Measurements from ENCODE around the gene DUSP12.

Gene DUSP12

GRCh38 chr1:161733526-161733925 lies 16.1 kb upstream of the DUSP12 start:
- peak; percentile 58 for DNase-seq (ENCODE audit: low read depth)
- in situ Hi-C loops (cut with HindIII; ENCODE audit: low sequenced_read_pairs), result loop anchor here (25.0 kb wide), 1 partner anchor 521 kb away; the partner anchor contains the start of genes APOA2, FCER1G and NDUFS2
- no peak for TF ChIP-seq CTCF (IDR thresholded peaks at IDR 0.05; ENCODE audit: low read depth, low read length, missing control alignments)
- H3K4me3 ChIP-seq (ENCODE audit: low read depth, low read length), result no peak overlapping the region

- in situ Hi-C loops (cut with HindIII; ENCODE audit: low sequenced_read_pairs), result loop anchor here (25.0 kb wide), 1 partner anchor 524 kb away; the partner anchor contains the start of genes APOA2, FCER1G and NDUFS2
- TF ChIP-seq CTCF (IDR thresholded peaks at IDR 0.05; ENCODE audit: low read depth, low read length, missing control alignments), result no peak
Measured at GRCh38 chr1:161735837-161736236, 13.7 kb upstream of the DUSP12 start.

DNA sequence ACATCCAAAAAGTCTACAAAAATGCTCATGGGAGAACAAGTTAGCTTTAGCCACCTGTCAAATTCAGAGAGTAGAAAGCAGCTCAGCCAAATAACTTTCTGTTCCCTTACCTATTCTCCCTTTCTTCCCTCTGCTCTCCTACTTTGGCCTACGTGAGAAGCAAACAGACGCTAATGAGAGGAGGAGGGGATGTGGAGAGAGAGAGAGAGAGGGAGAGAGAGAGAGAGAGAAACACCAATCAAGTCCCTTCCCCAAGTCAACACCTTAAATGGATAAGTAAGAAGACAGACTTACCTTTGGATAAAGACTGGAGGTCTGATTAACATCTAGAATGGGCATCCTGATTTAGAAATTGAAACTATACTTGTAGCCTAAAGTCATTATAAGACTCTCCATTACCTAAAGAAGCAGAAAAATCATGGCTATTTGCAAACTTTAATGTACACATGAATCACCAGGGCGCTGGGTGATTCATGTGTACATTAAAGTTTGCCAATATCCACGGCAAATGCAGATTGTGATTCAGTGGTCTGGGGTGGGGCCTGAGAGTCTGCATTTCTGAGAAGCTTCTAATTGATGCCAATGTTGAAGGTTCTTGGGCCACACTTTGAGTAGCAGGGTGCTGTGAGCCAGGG lies 13.1 kb upstream of the DUSP12 start:
- in situ Hi-C loops (cut with HindIII; ENCODE audit: low sequenced_read_pairs), result loop anchor here (25.0 kb wide), 1 partner anchor 524 kb away; the partner anchor contains the start of genes APOA2, FCER1G and NDUFS2
- TF ChIP-seq CTCF (IDR thresholded peaks at IDR 0.05; ENCODE audit: low read depth, low read length, missing control alignments), result no peak
- H3K4me3 ChIP-seq (ENCODE audit: low read depth, low read length), result no peak overlapping the region
- DNase-seq (ENCODE audit: low read depth), result no peak

More at GRCh38 chr1:161735837-161736236, 13.7 kb upstream of the DUSP12 start:
- no peak for DNase-seq (ENCODE audit: low read depth)
- H3K4me3 ChIP-seq (ENCODE audit: low read depth, low read length), result no peak overlapping the region

- in situ Hi-C loops (cut with HindIII; ENCODE audit: low sequenced_read_pairs), result loop anchor here (25.0 kb wide), 1 partner anchor 525 kb away; the partner anchor contains the start of genes APOA2, FCER1G and NDUFS2
- no peak for DNase-seq (ENCODE audit: low read depth)
- H3K4me3 ChIP-seq (ENCODE audit: low read depth, low read length), result no peak overlapping the region
- TF ChIP-seq CTCF (IDR thresholded peaks at IDR 0.05; ENCODE audit: low read depth, low read length, missing control alignments), result no peak
Measured at GRCh38 chr1:161737625-161738024, 12.0 kb upstream of the DUSP12 start.

DNA sequence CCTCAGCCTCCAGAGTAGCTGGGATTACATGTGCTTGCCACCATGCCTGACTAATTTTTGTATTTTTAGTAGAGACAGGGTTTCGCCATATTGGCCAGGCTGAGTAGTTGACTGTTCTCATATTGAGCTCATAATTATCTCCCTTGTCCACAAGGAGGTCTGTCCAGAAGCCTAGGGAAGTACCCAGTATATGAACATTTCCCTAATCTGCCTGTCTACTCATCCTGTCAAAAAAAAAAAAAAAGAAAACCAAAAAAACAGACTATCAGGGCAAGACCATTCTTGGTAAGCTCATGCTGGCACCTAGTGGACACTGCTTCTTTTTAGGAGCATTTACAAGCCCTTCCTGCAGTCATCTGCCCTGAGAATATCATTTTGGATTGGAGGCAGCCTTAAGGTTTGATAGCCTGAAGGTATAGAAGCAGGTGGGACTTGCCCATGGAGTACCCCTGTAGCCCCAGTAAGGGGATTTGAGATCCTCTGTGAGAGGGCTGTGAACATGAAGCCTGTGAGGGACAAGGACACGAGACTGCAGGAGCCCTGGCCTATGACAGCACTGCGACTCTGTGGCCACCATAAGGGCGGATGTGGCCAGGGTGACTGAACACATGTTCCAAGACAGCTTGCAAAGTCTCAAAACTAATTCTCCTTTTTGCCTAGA lies 10.8 kb upstream of the DUSP12 start:
- DNase-seq (ENCODE audit: low read depth), result peak; percentile 48
- peak; percentile 53 for TF ChIP-seq CTCF (IDR thresholded peaks at IDR 0.05; ENCODE audit: low read depth, low read length, missing control alignments)
- in situ Hi-C loops (cut with HindIII; ENCODE audit: low sequenced_read_pairs), result loop anchor here (25.0 kb wide), 1 partner anchor 526 kb away; the partner anchor contains the start of genes APOA2, FCER1G and NDUFS2
- H3K4me3 ChIP-seq (ENCODE audit: low read depth, low read length), result no peak overlapping the region

DNA sequence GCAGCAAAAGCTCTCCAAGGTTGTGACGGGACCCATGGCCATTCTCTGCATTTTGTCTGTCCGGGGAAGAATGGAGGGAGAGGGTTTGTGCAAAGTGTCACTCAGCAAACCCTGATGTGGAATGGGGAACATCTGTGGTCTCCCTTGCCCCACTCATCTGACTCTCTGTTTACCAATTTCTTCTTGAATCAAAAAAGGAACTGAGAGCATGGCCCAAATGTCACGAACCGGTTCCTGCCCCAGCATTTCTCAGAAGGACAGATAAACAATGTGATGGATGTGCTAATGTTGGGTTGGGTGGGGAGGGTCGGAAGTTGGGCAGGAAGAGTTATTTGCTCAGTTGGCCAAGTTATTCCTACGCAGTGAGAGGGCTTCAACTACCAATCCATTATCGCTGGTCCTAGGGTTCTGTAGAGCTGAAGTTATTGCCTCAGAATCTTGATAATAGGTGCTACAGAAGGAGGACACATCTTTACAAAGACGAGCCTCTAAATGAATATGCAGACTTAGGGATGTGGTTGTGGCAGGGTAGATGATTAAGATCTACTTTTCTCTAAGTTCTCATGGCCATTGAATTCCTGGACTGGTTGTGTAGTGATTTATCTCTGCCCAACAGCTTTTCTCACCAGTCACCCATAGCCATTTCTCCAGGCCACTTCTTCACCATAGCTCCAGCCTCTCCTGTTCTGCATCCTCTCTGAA lies 9.6 kb upstream of the DUSP12 start:
- no peak overlapping the region for H3K4me3 ChIP-seq (ENCODE audit: low read depth, low read length)
- no peak for DNase-seq (ENCODE audit: low read depth)
- TF ChIP-seq CTCF (IDR thresholded peaks at IDR 0.05; ENCODE audit: low read depth, low read length, missing control alignments), result no peak
- in situ Hi-C loops (cut with HindIII; ENCODE audit: low sequenced_read_pairs), result loop anchor here (25.0 kb wide), 1 partner anchor 528 kb away; the partner anchor contains the start of genes APOA2, FCER1G and NDUFS2
